22Rv1 (cell line): ENCODE results near the gene FCSK.

ENCODE experiments used
- H3K27ac ChIP-seq: fragments of 450-650 bp; 2 replicates; pipeline ENCODE4 v1.5.1; 2017
- CTCF ChIP-seq: fragments of 450-650 bp; IDR thresholded peaks from 2 replicates; pipeline ENCODE4 v1.5.1; 2017; ENCODE audit warnings: mild to moderate bottlenecking
- ZFX ChIP-seq: fragments of 450-650 bp; IDR thresholded peaks from 2 replicates; pipeline ENCODE4 v1.6.1; 2017; ENCODE audit warnings: antibody characterized with exemption, borderline replicate concordance

Gene FCSK

GRCh38 chr16:70427786-70428177, 26.6 kb upstream of the FCSK start:
- no peak overlapping the region for H3K27ac ChIP-seq
- no peak for TF ChIP-seq CTCF
- TF ChIP-seq ZFX, result no peak

DNA sequence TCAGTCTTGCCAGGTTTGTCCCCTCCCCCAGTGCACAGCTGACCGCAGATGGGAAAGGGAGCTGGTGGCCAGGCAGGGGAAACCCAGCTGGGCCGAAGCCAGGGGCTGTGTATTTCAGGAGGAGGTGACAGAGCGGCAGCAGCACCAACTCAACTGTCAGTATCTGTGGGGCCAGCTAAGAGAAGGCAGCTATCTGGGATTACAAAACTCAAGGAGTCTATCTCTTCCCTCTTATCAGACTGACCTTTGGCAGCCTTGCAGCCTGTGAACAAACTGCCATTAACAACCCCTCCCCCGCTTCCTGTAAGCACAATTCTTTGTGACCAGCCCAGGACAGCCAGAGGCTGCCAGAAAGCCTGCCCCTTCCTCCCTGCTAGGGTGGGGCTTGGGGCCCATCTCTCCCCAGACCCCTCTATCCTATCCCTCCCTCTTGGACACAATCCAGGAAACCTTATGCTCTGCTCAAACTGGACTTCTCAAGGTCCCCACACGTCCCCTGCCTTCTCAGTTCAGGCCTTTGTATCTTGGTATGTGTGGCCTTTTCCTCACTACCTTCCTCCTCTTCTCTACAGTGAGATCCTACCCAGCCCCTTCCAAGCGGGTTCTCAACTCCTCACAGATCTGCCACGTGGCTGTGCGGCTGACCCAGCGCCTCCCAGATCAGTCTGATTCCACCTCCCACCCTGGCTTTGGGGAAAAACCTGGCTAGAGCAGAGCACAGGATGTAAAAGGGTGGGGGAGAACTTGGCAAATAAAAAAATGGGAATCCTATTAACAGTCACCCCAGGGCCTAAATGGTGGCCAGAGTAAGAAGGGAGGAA, 26.0 kb upstream of the FCSK start:
- H3K27ac ChIP-seq, result no peak overlapping the region
- TF ChIP-seq CTCF (no peak), ZFX (no peak)

GRCh38 chr16:70429888-70430666, 24.3 kb upstream of the FCSK start:
- H3K27ac ChIP-seq, result no peak overlapping the region
- TF ChIP-seq ZFX (no peak), CTCF (no peak)

DNA sequence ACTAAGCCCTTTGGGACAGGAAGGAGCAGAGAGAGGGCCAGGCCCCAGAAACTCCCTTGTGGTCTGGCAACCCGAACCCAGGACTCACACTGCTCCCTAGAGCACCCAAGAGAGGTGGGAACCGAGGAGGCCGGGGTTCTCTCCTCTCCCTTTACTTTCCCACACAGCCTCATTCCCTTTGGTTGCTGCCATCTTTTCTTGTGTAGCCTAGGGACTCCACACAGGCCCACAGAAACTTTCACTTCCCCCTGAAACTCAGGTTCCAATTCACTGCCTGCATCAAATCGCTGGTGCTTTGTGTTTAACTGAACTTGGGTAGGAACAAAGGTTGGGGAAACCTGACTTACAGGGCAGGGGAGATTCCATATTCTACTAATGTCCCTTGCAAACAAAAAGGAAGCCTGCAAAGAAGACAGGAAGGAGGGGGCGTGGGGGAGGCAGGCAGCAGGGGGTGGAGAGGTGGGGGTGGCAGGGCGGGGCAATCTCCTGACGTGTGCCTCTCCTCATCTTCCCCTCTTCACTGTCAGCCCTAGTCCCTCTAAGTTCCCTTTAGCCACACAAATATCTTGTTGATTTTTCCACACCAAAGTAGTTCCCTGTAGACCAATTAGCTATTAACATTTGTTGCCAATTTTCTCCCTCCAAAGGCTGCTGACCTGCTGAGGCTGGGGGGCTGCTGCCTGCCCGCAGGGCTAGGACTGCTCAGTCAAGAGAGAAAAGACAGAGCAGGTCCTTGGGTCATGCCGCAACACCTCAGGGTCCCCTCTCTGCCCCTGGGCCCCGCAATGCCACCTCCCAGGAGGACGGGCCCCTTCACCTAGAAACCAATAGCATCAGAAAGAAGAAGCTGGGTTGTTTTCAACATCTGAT, 23.5 kb upstream of the FCSK start:
- no peak overlapping the region for H3K27ac ChIP-seq
- TF ChIP-seq CTCF (no peak), ZFX (no peak)

- H3K27ac ChIP-seq, result no peak overlapping the region
- TF ChIP-seq ZFX (no peak), CTCF (no peak)
Measured at GRCh38 chr16:70432356-70432722, 22.1 kb upstream of the FCSK start.

DNA sequence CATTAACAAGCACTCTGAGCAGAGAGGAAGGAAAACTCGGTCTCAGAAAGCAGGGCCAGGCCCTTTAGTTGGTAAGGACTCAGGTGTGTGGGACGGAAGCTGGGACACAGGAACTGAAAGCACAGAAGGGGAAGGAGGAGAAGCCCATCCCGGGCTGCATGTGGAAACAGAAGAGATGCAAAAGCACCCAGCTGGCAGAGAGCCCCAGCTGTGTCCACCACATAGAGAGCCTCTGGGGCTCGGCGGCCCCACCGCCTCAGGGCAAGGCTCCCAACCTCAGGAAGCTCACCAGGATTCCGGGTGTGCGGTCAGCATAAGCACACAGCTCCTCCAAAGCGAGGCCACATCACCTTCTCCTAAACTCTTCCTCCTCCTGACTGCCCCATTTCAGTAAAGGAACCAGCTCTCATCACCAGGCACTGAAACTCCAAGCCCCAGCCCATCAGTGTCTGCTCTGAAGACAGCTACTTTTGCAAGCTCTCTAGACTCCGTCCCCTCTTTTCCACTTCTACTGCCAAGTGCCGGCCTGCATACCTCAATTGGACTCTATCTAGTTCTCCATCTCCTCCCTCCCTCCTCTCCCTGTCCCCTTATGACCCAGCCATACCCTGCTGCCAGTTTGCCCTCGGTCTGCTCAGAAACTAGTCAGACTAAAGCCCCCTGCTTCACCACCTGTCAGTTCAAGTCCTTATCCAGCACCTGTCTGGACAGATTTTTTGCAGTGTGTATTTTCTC, 21.5 kb upstream of the FCSK start:
- H3K27ac ChIP-seq, result no peak overlapping the region
- TF ChIP-seq ZFX (no peak), CTCF (no peak)
